ENCODE data around the gene THEMIS.

DNA sequence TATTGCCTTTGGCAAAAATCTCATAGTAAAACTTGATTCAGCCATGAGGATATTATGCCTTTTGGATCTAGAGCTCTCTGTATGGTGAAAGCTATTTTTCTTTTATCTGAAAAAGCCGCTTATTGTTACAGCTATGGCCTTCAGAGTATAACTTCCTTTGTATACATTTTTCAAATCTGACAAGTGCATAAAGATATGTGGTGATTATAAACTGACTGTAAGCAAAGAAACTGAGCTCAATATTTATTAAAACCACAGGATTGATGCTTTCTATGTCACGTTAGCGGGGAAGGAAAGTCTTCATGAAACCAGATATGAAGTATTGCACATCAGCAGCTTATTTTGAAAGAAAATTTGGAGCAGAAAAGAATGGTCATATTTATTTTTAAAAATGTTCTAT, 151.8 kb downstream of the THEMIS start:
- TF ChIP-seq, protein P1, sequence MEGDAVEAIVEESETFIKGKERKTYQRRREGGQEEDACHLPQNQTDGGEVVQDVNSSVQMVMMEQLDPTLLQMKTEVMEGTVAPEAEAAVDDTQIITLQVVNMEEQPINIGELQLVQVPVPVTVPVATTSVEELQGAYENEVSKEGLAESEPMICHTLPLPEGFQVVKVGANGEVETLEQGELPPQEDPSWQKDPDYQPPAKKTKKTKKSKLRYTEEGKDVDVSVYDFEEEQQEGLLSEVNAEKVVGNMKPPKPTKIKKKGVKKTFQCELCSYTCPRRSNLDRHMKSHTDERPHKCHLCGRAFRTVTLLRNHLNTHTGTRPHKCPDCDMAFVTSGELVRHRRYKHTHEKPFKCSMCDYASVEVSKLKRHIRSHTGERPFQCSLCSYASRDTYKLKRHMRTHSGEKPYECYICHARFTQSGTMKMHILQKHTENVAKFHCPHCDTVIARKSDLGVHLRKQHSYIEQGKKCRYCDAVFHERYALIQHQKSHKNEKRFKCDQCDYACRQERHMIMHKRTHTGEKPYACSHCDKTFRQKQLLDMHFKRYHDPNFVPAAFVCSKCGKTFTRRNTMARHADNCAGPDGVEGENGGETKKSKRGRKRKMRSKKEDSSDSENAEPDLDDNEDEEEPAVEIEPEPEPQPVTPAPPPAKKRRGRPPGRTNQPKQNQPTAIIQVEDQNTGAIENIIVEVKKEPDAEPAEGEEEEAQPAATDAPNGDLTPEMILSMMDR (IDR thresholded peaks at IDR 0.05) = no peak
- no peak for TF ChIP-seq POLR2A (IDR thresholded peaks at IDR 0.05)

All from esophagus squamous epithelium (tissue), 4 donors.